ENCODE measurements around the gene PPP1R3F. TPM values are rescaled to one million over a fixed set of nuclear protein-coding genes. Genes with fewer than 3 reads are reported as not detected.

The PPP1R3F gene
- total and polyA plus RNA-seq, 9 of the 15 experiments (the other 6 are each of a cell fraction or from before 2014, with no cell fraction given), result 0.03 to 0.91 (median 0.43) TPM; not detected in 1

GRCh38 chrX:49244207-49244606 is 25.4 kb upstream of the PPP1R3F start (continued):
- TF ChIP-seq GTF2F1 (IDR thresholded peaks at IDR 0.05; ENCODE audit: low read depth, low read length) (no peak), CCAR2 (IDR thresholded peaks at IDR 0.05; ENCODE audit: low read depth, low read length) (no peak), ZFP30 (CRISPR knock-in tag; IDR thresholded peaks at IDR 0.05; ENCODE audit: borderline replicate concordance) (no peak), TEAD4 (IDR thresholded peaks at IDR 0.05; ENCODE audit: low read length) (peak; percentile 87), TEAD4 (CRISPR knock-in tag; IDR thresholded peaks at IDR 0.05; ENCODE audit: borderline replicate concordance) (no peak), SIX5 (IDR thresholded peaks at IDR 0.05; ENCODE audit: borderline replicate concordance in 1 of 2, insufficient read depth in 1 of 2, low read depth in 1 of 2, low read length in 2 of 2) (no peak), BRD4 (IDR thresholded peaks at IDR 0.05) (no peak), ZMIZ1 (IDR thresholded peaks at IDR 0.05; ENCODE audit: low read depth in 2 of 2, low read length in 2 of 2) (no peak), RFX1 (IDR thresholded peaks at IDR 0.05) (no peak), ZNF699 (CRISPR knock-in tag; IDR thresholded peaks at IDR 0.05; ENCODE audit: insufficient replicate concordance) (no peak), FOS (IDR thresholded peaks at IDR 0.05; ENCODE audit: extremely low read depth, insufficient read length) (no peak), KAT8 (IDR thresholded peaks at IDR 0.05; ENCODE audit: low read depth) (no peak), TEAD1 (CRISPR knock-in tag; IDR thresholded peaks at IDR 0.05) (no peak), VEZF1 (CRISPR knock-in tag; IDR thresholded peaks at IDR 0.05) (no peak), POLR2AphosphoS2 (IDR thresholded peaks at IDR 0.05; ENCODE audit: low read length) (no peak), ZNF507 (tag; conservative IDR thresholded peaks at IDR 0.05) (no peak), TCFL5 (CRISPR knock-in tag; conservative IDR thresholded peaks at IDR 0.05) (no peak), NCOA4 (IDR thresholded peaks at IDR 0.05; ENCODE audit: partially characterized antibody) (peak; percentile 97), ZNF583 (CRISPR knock-in tag; IDR thresholded peaks at IDR 0.05) (no peak), ZNF77 (CRISPR knock-in tag; IDR thresholded peaks at IDR 0.05) (no peak), ZNF592 (IDR thresholded peaks at IDR 0.05) (peak; percentile 33; the same call in 1 of the 2 replicates), ZNF146 (CRISPR knock-in tag; IDR thresholded peaks at IDR 0.05; ENCODE audit: unreplicated experiment) (no peak)

All from K562 (cell line).